K562 (cell line): Measurements from ENCODE around the gene ZSCAN22. TPM values are rescaled to one million over a fixed set of nuclear protein-coding genes. Genes with fewer than 3 reads are reported as not detected.

ENCODE experiments used
- CEBPB ChIP-seq: fragments of 450-650 bp; IDR thresholded peaks from 2 replicates; pipeline ENCODE4 v1.6.1; 2016; ENCODE audit warnings: missing genetic modification characterization, missing compliant biosample characterization
- CREM ChIP-seq: IDR thresholded peaks from 2 replicates; pipeline ENCODE4 v1.6.1; 2014; ENCODE audit warnings: antibody characterized with exemption, low read depth
- CSDE1 ChIP-seq, 2 experiments: fragments of 450-650 bp; IDR thresholded peaks; 2 replicates each; pipeline ENCODE4 v1.6.1; 2016; ENCODE audit warnings: mild to moderate bottlenecking in 1 of 2
- ELF1 ChIP-seq: fragments of 200-800 bp; sonication (Bioruptor generic); IDR thresholded peaks from 2 replicates; pipeline ENCODE4 v1.6.1; 2016; ENCODE audit warnings: missing genetic modification characterization, missing compliant biosample characterization
- ELF2 ChIP-seq: fragments of 250-450 bp; sonication (Bioruptor Pico); IDR thresholded peaks from 2 replicates; pipeline ENCODE4 v1.5.0; 2021; ENCODE audit warnings: mild to moderate bottlenecking
- FOXJ2 ChIP-seq: fragments of 200-800 bp; sonication (Bioruptor generic); IDR thresholded peaks from 2 replicates; pipeline ENCODE4 v1.6.1; 2016; ENCODE audit warnings: missing genetic modification characterization, missing compliant biosample characterization
- KDM5B ChIP-seq: fragments of 200-600 bp; sonication (generic); IDR thresholded peaks from 2 replicates; pipeline ENCODE4 v1.6.1; 2012; ENCODE audit warnings: low read depth, mild to moderate bottlenecking, moderate library complexity, low read length, control low read depth, inconsistent platforms; ENCODE audit not compliant: insufficient replicate concordance
- KLF1 ChIP-seq: fragments of 450-650 bp; IDR thresholded peaks from 2 replicates; pipeline ENCODE4 v1.6.1; 2016; ENCODE audit warnings: missing genetic modification characterization, missing compliant biosample characterization
- NCOA6 ChIP-seq: fragments of 450-650 bp; IDR thresholded peaks from 2 replicates; pipeline ENCODE4 v1.6.1; 2017; ENCODE audit warnings: mild to moderate bottlenecking
- NR2C1 ChIP-seq, 2 experiments: fragments of 450-650 bp; IDR thresholded peaks; 2 replicates each; pipeline ENCODE4 v1.6.1; 2017; ENCODE audit warnings: mild to moderate bottlenecking in 2 of 2, antibody characterized with exemption in 1 of 2, inconsistent platforms in 1 of 2, missing compliant biosample characterization in 1 of 2, missing genetic modification characterization in 1 of 2
- POU5F1 ChIP-seq: fragments of 150-350 bp; IDR thresholded peaks from 2 replicates; pipeline ENCODE4 v1.6.1; 2014; ENCODE audit warnings: borderline replicate concordance, low read length, low read depth, mild to moderate bottlenecking; ENCODE audit not compliant: partially characterized antibody
- RAD21 ChIP-seq, 2 experiments: fragments of 250-450 bp in 1 of 2; fragments of 450-650 bp in 1 of 2; sonication (Bioruptor Pico) in 1 of 2; formaldehyde crosslinking in 1 of 2; IDR thresholded peaks in 1 of 2; conservative IDR thresholded peaks in 1 of 2; 2 replicates each; pipeline versions ENCODE4 v1.4.0 to v1.8.0; 2020 to 2022; ENCODE audit warnings: mild to moderate bottlenecking in 2 of 2, moderate library complexity in 1 of 2
- RBM14 ChIP-seq: fragments of 200-400 bp; formaldehyde crosslinking; IDR thresholded peaks from 2 replicates; pipeline ENCODE4 v1.6.1; 2018; ENCODE audit warnings: low read depth, mild to moderate bottlenecking, low read length, moderate library complexity, borderline replicate concordance; ENCODE audit not compliant: insufficient read depth
- ZBED1 ChIP-seq: IDR thresholded peaks from 2 replicates; pipeline ENCODE4 v1.6.1; 2014
- ZNF507 ChIP-seq: conservative IDR thresholded peaks from 2 replicates; pipeline ENCODE4 v1.6.1; 2017; ENCODE audit warnings: missing genetic modification characterization, missing compliant biosample characterization
- ZSCAN32 ChIP-seq: fragments of 450-650 bp; formaldehyde crosslinking; IDR thresholded peaks from 2 replicates; pipeline ENCODE4 v1.4.0; 2020; ENCODE audit warnings: mild to moderate bottlenecking, moderate library complexity
- polyA plus RNA-seq, 8 experiments: library from polyadenylated mRNA; depleted of rRNA in 4 of 8; stranded (reverse) in 5 of 8; unstranded in 3 of 8; fragments of >200 nt; fragmentation: Nextera tagmentation in 2 of 8; fragmentation: Illumina TruSeq in 1 of 8; extraction: Ambion mirVana in 2 of 8; extraction: Trizol in 1 of 8; gene quantifications; 2 replicates each; pipeline versions ENCODE4 v1.2.1 to v1.2.3, GENCODE V29; 2011 to 2014; ENCODE audit warnings: inconsistent platforms in 1 of 8, missing spikeins in 1 of 8
- total RNA-seq, 7 experiments: library from RNA; depleted of rRNA in 6 of 7; stranded (reverse); fragments of >200 nt in 6 of 7; fragmentation: Illumina TruSeq in 2 of 7; extraction: Trizol in 2 of 7; gene quantifications; 2 replicates each; pipeline versions ENCODE4 v1.2.1 to v1.2.3, GENCODE V29; 2011 to 2021; ENCODE audit warnings: low replicate concordance in 1 of 7
- TF ChIP-seq, protein P1 (sequence below): fragments of 450-650 bp; IDR thresholded peaks from 2 replicates; pipeline ENCODE4 v1.6.1; 2014; ENCODE audit warnings: low read depth, mild to moderate bottlenecking, moderate library complexity, borderline replicate concordance
- TF ChIP-seq, protein P2 (sequence below): sonication (generic); formaldehyde crosslinking; IDR thresholded peaks from 2 replicates; pipeline ENCODE4 v1.4.0; 2020; ENCODE audit warnings: mild to moderate bottlenecking, missing genetic modification reagents

The ZSCAN22 gene
- total and polyA plus RNA-seq, 9 of the 15 experiments (the other 6 are each of a cell fraction or from before 2014, with no cell fraction given), result 0.98 to 5.3 (median 3.0) TPM

DNA sequence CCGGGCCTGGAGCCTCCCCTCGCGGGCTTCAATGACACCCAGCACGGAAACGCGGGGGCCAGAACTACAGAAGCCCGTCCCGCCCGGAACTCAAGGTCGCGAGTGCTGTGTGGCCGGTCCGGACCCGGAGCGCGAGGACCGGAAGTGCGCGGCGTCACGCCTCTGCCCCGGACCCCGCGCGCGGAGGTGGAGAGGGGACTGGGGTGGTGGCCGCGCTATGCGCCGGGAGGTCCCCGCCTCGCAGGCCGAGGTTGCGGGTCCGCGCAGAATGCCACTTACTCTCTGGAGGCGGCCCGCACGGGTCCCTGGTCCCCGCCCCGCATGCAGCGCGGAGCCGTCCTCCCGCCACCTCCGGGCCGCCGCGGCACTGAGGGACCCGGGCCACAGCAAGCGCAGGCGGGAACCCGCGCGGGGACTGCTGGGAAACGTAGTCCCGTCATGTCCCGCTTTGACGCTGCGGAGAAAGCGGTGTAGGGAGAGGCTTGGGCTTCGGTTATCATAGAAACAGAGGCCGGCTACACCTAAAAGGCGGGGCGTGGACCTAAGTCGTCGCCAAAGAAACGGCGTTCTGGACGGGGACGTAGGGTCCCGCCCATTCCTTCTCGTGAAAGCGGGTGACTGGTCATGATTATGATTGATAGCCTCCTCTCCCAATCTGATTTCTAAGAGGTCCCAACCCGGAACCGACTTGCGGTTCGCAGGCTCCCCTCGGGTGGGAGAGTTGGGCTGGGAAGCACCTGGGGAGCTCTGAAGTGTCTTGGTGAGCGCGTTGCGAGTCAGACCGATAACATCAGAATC lies 54.1 kb downstream of the ZSCAN22 start, which contains the start of gene ZNF837 (continued):
- TF ChIP-seq ZSCAN32 (CRISPR knock-in tag), result no peak
- TF ChIP-seq KLF1 (tag), result peak; percentile 90
- peak; percentile 94 for TF ChIP-seq ELF1 (tag)
- TF ChIP-seq CEBPB (tag), result no peak
- peak; percentile 95 for TF ChIP-seq ELF2 (CRISPR knock-in tag)
- no peak for TF ChIP-seq ZNF507 (tag)
- peak; percentile 91 for TF ChIP-seq CREM
- peak in 1 of 2 experiments; percentile 98; a peak in 2 of 4 replicates for TF ChIP-seq CSDE1 (IDR thresholded peaks at IDR 0.05)
- TF ChIP-seq ZBED1, result 0 out of 2 replicates have a peak, but pooled peaks have one; percentile 53
- peak; percentile 28 for TF ChIP-seq POU5F1
- TF ChIP-seq, protein P1, sequence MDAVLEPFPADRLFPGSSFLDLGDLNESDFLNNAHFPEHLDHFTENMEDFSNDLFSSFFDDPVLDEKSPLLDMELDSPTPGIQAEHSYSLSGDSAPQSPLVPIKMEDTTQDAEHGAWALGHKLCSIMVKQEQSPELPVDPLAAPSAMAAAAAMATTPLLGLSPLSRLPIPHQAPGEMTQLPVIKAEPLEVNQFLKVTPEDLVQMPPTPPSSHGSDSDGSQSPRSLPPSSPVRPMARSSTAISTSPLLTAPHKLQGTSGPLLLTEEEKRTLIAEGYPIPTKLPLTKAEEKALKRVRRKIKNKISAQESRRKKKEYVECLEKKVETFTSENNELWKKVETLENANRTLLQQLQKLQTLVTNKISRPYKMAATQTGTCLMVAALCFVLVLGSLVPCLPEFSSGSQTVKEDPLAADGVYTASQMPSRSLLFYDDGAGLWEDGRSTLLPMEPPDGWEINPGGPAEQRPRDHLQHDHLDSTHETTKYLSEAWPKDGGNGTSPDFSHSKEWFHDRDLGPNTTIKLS, result peak; percentile 98
- peak; percentile 23 to 31; a peak in 2 of 4 replicates for TF ChIP-seq RAD21 (CRISPR knock-in tag; conservative IDR thresholded peaks at IDR 0.05 in 1 of 2, IDR thresholded peaks at IDR 0.05 in 1 of 2)
- no peak for TF ChIP-seq RBM14
- peak; percentile 85 for TF ChIP-seq NR2C1 (IDR thresholded peaks at IDR 0.05)
- peak; percentile 94 for TF ChIP-seq NR2C1 (tag; IDR thresholded peaks at IDR 0.05)
- TF ChIP-seq NCOA6, result no peak
- TF ChIP-seq, protein P2, sequence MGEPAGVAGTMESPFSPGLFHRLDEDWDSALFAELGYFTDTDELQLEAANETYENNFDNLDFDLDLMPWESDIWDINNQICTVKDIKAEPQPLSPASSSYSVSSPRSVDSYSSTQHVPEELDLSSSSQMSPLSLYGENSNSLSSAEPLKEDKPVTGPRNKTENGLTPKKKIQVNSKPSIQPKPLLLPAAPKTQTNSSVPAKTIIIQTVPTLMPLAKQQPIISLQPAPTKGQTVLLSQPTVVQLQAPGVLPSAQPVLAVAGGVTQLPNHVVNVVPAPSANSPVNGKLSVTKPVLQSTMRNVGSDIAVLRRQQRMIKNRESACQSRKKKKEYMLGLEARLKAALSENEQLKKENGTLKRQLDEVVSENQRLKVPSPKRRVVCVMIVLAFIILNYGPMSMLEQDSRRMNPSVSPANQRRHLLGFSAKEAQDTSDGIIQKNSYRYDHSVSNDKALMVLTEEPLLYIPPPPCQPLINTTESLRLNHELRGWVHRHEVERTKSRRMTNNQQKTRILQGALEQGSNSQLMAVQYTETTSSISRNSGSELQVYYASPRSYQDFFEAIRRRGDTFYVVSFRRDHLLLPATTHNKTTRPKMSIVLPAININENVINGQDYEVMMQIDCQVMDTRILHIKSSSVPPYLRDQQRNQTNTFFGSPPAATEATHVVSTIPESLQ (CRISPR knock-in tag), result 0 out of 2 replicates have a peak, but pooled peaks have one; percentile 90
- TF ChIP-seq KDM5B, result peak; percentile 64
- peak; percentile 97 for TF ChIP-seq FOXJ2 (tag)
